Pons (tissue), 1 donor: ENCODE data around the gene UBE2C.
"Not testable (repeated sequence)": the region's sequence is repeated elsewhere in the genome, so short reads cannot be mapped to it uniquely, and the experiment has no call there.

Experiments
- DNase-seq: peaks from one replicate; pipeline ENCODE4 v3.0.0-alpha.2; 2016; ENCODE audit warnings: low spot score

UBE2C gene

GRCh38 chr20:45812157-45813005 is at the start of gene UBE2C:
Gene UBE2C (plus strand): TSS chr20:45812644. CDS start chr20:45812696, 52 bp downstream.
- peak; percentile 99 for DNase-seq

GRCh38 chr20:45764618-45765282 is 47.7 kb upstream of the UBE2C start:
- not testable (repeated sequence) for DNase-seq

- DNase-seq = no peak
These were observed 47.1 kb upstream of the UBE2C start for GRCh38 chr20:45765307-45765875.

GRCh38 chr20:45765980-45766379 is 46.5 kb upstream of the UBE2C start:
- DNase-seq = no peak

GRCh38 chr20:45768479-45768878 is 44.0 kb upstream of the UBE2C start:
- DNase-seq = no peak

GRCh38 chr20:45771182-45771759 is 41.2 kb upstream of the UBE2C start:
- peak; percentile 93 for DNase-seq

GRCh38 chr20:45772693-45773092 is 39.8 kb upstream of the UBE2C start:
- DNase-seq = no peak

- DNase-seq = no peak
These were observed 37.5 kb upstream of the UBE2C start for GRCh38 chr20:45774945-45775344.

- no peak for DNase-seq
These were observed 37.0 kb upstream of the UBE2C start for GRCh38 chr20:45775411-45775810.

- no peak for DNase-seq
These were observed 35.5 kb upstream of the UBE2C start for GRCh38 chr20:45776931-45777330.

- peak; percentile 17 for DNase-seq
These were observed 33.2 kb upstream of the UBE2C start for GRCh38 chr20:45779011-45779915.

- DNase-seq = no peak
These were observed 32.3 kb upstream of the UBE2C start for GRCh38 chr20:45780159-45780558.

GRCh38 chr20:45781391-45781931 is 31.0 kb upstream of the UBE2C start:
- no peak for DNase-seq

GRCh38 chr20:45782890-45783289 is 29.6 kb upstream of the UBE2C start:
- DNase-seq = no peak

- peak; percentile 63 for DNase-seq
These were observed 28.7 kb upstream of the UBE2C start for GRCh38 chr20:45783656-45784294.

GRCh38 chr20:45788351-45788750 is 24.1 kb upstream of the UBE2C start:
- DNase-seq = no peak

GRCh38 chr20:45792317-45793118 is 19.9 kb upstream of the UBE2C start:
- peak; percentile 23 for DNase-seq

- no peak for DNase-seq
These were observed 15.9 kb upstream of the UBE2C start for GRCh38 chr20:45796337-45797065.

GRCh38 chr20:45797510-45797909 is 14.9 kb upstream of the UBE2C start:
- DNase-seq = not testable (repeated sequence)
